ENCODE data around the gene RUFY4. TPM values are rescaled to one million over a fixed set of nuclear protein-coding genes. Genes with fewer than 3 reads are reported as not detected.

RUFY4 gene
- total and polyA plus RNA-seq, 2 donors (not counting 3 experiments of a cell fraction or from before 2014, with no cell fraction given): not detected

DNA sequence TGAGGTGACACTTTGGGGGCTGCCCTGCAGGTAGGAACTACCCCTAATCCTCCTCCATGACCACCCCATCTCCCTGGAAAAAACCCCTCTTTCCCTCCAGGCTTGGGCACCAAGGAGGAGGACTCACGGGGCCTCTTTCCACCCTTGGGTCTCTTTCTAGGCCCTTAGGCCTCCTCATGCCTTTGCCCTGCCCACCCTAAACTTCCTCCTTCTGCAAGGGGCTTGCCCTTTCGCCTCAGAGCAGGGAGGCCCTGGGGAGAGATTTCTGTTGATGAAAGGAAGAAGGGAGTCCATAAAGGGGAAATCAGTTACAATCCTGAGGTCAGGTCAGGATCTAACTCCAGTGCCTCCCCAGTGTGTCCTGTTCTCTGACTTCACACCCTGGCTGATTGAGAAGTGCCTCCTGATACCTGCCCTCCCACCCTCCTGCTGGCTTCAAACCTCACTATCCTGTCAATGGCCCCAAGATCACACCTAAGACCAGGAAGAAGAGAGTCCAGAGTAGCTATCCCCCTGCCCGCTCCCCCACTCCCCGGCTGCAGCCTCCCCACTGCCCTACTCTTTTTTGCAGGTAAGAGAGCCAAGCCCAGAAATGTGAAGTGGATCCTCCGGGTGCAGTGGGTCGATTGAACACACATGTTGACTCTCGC, 49.5 kb upstream of the RUFY4 start:
- intact Hi-C loops (cut with micrococcal nuclease) (no loop called here), dilution Hi-C loops (cut with MboI; ENCODE audit: extremely low pct_ligation_motif_present, low sequenced_read_pairs) (no loop called here)
- ChIA-PET POLR2A (no interaction called here), CTCF (interaction anchor here (0.8 kb wide), 1 partner anchor 25 kb away, joined by 4 read pairs; no protein-coding TSS in a partner anchor)
- Histone ChIP-seq H3K4me1 (ENCODE audit: control insufficient read depth, extremely low read depth, insufficient read depth, low read length) (peaks cover 7% of the 10 kb centered on the region), H3K27me3 (ENCODE audit: control insufficient read depth in 2 of 2, insufficient read depth in 2 of 2, low read length in 2 of 2) (no peaks in the 10 kb centered on the region), H3K9ac (replicated peaks; ENCODE audit: extremely low read depth, insufficient read depth, low read length) (no peak overlapping the region), H3K9me3 (replicated peaks; ENCODE audit: control insufficient read depth, insufficient read depth, low read length) (no peaks in the 10 kb centered on the region), H3K36me3 (ENCODE audit: control insufficient read depth in 2 of 2, extremely low read depth in 1 of 2, insufficient read depth in 2 of 2, low read length in 2 of 2) (no peaks in the 10 kb centered on the region), H2AFZ (ENCODE audit: low read depth, low read length) (no peak overlapping the region), H3K79me2 (ENCODE audit: control insufficient read depth, insufficient read depth, low read length) (no peaks in the 10 kb centered on the region), H3K4me2 (ENCODE audit: insufficient read depth, low read length) (no peak overlapping the region), H3K27ac (ENCODE audit: insufficient read depth, low read depth, low read length) (no peak overlapping the region), H3K4me3 (replicated peaks in 1 of 3; ENCODE audit: insufficient read depth in 1 of 3, low read depth in 1 of 3, low read length in 3 of 3) (no peak overlapping the region), H4K20me1 (replicated peaks; ENCODE audit: control insufficient read depth, extremely low read depth, insufficient read depth, low read length) (no peaks in the 10 kb centered on the region), H3K9me1 (replicated peaks; ENCODE audit: control insufficient read depth, extremely low read depth, insufficient read depth, low read length) (no peaks in the 10 kb centered on the region)
- BruUV-seq (replicated peaks): no TSS peak
- TF ChIP-seq MYC (IDR thresholded peaks at IDR 0.05; ENCODE audit: low read depth, low read length) (no peak), MAX (IDR thresholded peaks at IDR 0.05; ENCODE audit: insufficient read depth, insufficient read length) (no peak), JUN (IDR thresholded peaks at IDR 0.05; ENCODE audit: borderline replicate concordance, insufficient read depth, insufficient read length, low read depth) (no peak), EZH2 (IDR thresholded peaks at IDR 0.05; ENCODE audit: borderline replicate concordance, low read depth, low read length, severe bottlenecking) (no peak)
- FAIRE-seq (no peak), DNase-seq (ENCODE audit: low read depth, low spot score) (no peak)

DNA sequence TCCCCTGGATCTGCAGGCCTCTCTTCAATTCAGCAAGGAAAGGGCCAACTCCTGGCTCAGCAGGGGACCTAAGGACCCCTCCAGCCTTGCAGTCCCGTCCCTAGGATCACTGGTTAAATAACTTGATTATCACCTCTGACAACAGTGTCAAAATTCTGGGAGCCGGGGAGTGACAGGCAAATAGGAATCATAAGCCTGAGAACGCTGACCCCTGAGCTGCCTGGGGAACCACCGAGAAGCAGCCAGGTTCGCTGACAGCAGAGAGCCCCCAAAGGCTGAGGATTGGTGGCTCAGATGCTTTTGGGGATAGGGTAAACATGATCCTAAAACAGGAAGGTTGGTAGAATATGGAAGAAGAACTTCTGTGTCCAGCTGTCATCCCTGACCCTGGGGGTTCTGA, 48.8 kb upstream of the RUFY4 start:
- Histone ChIP-seq H3K9me3 (replicated peaks; ENCODE audit: control insufficient read depth, insufficient read depth, low read length) (no peaks in the 10 kb centered on the region), H3K27me3 (ENCODE audit: control insufficient read depth in 2 of 2, insufficient read depth in 2 of 2, low read length in 2 of 2) (no peaks in the 10 kb centered on the region), H3K36me3 (ENCODE audit: control insufficient read depth in 2 of 2, extremely low read depth in 1 of 2, insufficient read depth in 2 of 2, low read length in 2 of 2) (no peaks in the 10 kb centered on the region), H3K9ac (replicated peaks; ENCODE audit: extremely low read depth, insufficient read depth, low read length) (no peak overlapping the region), H3K79me2 (ENCODE audit: control insufficient read depth, insufficient read depth, low read length) (no peaks in the 10 kb centered on the region), H3K9me1 (replicated peaks; ENCODE audit: control insufficient read depth, extremely low read depth, insufficient read depth, low read length) (no peaks in the 10 kb centered on the region), H3K27ac (ENCODE audit: insufficient read depth, low read depth, low read length) (no peak overlapping the region), H3K4me1 (ENCODE audit: control insufficient read depth, extremely low read depth, insufficient read depth, low read length) (peaks cover 1% of the 10 kb centered on the region), H3K4me3 (replicated peaks in 1 of 3; ENCODE audit: insufficient read depth in 1 of 3, low read depth in 1 of 3, low read length in 3 of 3) (no peak overlapping the region), H3K4me2 (ENCODE audit: insufficient read depth, low read length) (no peak overlapping the region), H2AFZ (ENCODE audit: low read depth, low read length) (no peak overlapping the region), H4K20me1 (replicated peaks; ENCODE audit: control insufficient read depth, extremely low read depth, insufficient read depth, low read length) (no peaks in the 10 kb centered on the region)
- FAIRE-seq (no peak), DNase-seq (ENCODE audit: low read depth, low spot score) (no peak)
- TF ChIP-seq GATA2 (IDR thresholded peaks at IDR 0.05; ENCODE audit: insufficient read depth, insufficient read length, low read depth, low read length) (no peak), POLR2AphosphoS5 (IDR thresholded peaks at IDR 0.05; ENCODE audit: insufficient read depth, low read depth, low read length) (no peak), JUN (IDR thresholded peaks at IDR 0.05; ENCODE audit: borderline replicate concordance, insufficient read depth, insufficient read length, low read depth) (no peak), FOS (IDR thresholded peaks at IDR 0.05; ENCODE audit: borderline replicate concordance, insufficient read depth, low read length) (no peak), EZH2 (IDR thresholded peaks at IDR 0.05; ENCODE audit: borderline replicate concordance, low read depth, low read length, severe bottlenecking) (no peak), MYC (IDR thresholded peaks at IDR 0.05; ENCODE audit: low read depth, low read length) (no peak), MAX (IDR thresholded peaks at IDR 0.05; ENCODE audit: insufficient read depth, insufficient read length) (no peak), POLR2A (IDR thresholded peaks at IDR 0.05; ENCODE audit: low read depth, low read length) (no peak)
- TF ChIP-seq, protein P1, sequence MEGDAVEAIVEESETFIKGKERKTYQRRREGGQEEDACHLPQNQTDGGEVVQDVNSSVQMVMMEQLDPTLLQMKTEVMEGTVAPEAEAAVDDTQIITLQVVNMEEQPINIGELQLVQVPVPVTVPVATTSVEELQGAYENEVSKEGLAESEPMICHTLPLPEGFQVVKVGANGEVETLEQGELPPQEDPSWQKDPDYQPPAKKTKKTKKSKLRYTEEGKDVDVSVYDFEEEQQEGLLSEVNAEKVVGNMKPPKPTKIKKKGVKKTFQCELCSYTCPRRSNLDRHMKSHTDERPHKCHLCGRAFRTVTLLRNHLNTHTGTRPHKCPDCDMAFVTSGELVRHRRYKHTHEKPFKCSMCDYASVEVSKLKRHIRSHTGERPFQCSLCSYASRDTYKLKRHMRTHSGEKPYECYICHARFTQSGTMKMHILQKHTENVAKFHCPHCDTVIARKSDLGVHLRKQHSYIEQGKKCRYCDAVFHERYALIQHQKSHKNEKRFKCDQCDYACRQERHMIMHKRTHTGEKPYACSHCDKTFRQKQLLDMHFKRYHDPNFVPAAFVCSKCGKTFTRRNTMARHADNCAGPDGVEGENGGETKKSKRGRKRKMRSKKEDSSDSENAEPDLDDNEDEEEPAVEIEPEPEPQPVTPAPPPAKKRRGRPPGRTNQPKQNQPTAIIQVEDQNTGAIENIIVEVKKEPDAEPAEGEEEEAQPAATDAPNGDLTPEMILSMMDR (IDR thresholded peaks at IDR 0.05; ENCODE audit: extremely low read depth in 1 of 2, insufficient read depth in 1 of 2, low read depth in 1 of 2, low read length in 2 of 2): no peak
- CTCF ChIA-PET: interaction anchor here (1.2 kb wide), 2 partner anchors 27 to 234 kb away, joined by 4 to 7 read pairs; no protein-coding TSS in a partner anchor
- intact Hi-C loops (cut with micrococcal nuclease): no loop called here
- POLR2A ChIA-PET: no interaction called here
- BruUV-seq (replicated peaks): no TSS peak
- dilution Hi-C loops (cut with MboI; ENCODE audit: extremely low pct_ligation_motif_present, low sequenced_read_pairs): no loop called here

All from endothelial cell of umbilical vein (primary cell).